EH (cell line): Measurements from ENCODE around the gene SRRM1.
"Not testable (repeated sequence)": the region's sequence is repeated elsewhere in the genome, so short reads cannot be mapped to it uniquely, and the experiment has no call there.

ENCODE experiments used
- DNase-seq: peaks from one replicate; pipeline ENCODE4 v3.0.0-alpha.2; 2015; ENCODE audit warnings: low read depth

The SRRM1 gene

DNA sequence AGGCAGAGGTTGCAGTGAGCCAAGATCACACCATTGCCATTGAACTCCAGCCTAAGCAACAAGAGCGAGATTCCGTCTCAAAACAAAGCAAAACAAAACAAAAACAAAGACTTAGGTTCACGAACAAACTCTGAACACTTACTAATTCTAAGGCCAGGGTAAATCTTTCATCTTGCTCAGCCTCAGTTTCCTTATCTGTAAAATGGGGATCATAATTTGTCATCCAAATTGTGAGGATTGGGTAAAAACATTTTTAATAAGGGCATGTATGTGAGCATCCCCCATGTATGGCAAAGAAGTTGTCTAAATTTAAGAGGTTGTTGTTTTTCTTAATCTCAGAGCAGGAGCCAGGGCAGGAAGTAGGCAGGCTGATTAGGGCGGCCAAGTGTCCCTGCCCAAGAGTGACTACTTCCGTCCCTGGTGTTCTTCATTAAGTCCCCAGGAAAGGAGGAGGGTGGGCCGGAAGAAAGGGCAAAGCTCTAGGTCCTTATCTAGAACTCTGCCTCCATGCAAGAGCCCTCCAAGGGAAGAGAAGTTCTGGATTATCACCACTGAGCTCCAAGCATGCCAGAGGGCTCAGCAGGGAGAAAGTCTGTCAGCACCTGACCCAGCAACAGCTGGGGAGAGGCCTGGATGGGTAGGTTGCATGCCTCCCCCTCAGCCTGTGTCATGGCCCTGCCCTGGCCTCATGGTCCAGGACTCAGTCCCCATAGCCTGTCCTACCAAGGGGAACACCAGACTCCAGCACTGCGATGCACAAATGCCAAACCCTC, 52.3 kb downstream of the SRRM1 start:
- peak; percentile 23 for DNase-seq

GRCh38 chr1:24696041-24696755, 53.1 kb downstream of the SRRM1 start:
- DNase-seq: no peak

- DNase-seq: no peak
Observed at GRCh38 chr1:24696756-24697330, 53.7 kb downstream of the SRRM1 start.

- not testable (repeated sequence) for DNase-seq
Observed at GRCh38 chr1:24697453-24698001, 54.4 kb downstream of the SRRM1 start.

DNA sequence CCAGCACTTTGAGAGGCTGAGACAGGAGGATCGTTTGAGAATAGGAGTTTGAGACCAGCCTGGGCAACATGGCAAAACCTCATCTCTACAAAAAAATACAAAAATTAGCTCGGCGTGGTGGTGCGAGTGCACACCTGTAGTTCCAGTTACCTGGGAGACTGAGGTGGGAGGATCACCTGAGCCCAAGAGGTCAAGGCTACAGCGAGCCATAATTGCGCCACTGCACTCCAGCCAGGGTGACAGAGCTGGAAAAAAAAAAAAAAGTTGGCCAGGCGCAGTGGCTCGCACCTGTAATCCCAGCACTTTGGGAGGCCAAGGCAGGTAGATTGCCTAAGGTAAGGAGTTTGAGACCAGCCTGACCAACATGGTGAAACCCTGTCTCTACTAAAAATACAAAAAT, 55.2 kb downstream of the SRRM1 start:
- not testable (repeated sequence) for DNase-seq

- DNase-seq: no peak
Observed at GRCh38 chr1:24699628-24700027, 56.5 kb downstream of the SRRM1 start.

- DNase-seq: peak; percentile 60
Observed at GRCh38 chr1:24702511-24703293, 59.6 kb downstream of the SRRM1 start.

GRCh38 chr1:24704411-24705259, 61.5 kb downstream of the SRRM1 start:
- peak; percentile 68 for DNase-seq

GRCh38 chr1:24705260-24706073, 62.4 kb downstream of the SRRM1 start:
- DNase-seq: peak; percentile 88

- DNase-seq: not testable (repeated sequence)
Observed at GRCh38 chr1:24706074-24706389, 62.9 kb downstream of the SRRM1 start.

DNA sequence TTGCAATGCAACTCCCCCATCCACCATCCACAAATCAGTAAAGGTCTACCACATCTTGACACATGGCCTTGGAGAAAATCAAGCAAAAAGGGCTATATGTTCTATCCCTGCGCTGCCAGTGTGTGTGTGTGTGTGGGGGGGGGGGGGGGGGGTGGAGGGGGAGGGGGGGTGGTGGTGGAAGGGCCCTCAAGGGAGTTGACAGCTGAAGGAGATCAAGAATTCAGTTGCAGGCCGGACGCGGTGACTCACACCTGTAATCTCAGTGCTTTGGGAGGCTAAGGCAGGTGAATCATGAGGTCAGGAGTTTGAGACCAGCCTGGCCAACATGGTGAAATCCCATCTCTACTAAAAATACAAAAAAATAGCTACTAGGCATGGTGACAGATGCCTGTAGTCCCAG, 64.6 kb downstream of the SRRM1 start:
- DNase-seq: peak; percentile 70

DNA sequence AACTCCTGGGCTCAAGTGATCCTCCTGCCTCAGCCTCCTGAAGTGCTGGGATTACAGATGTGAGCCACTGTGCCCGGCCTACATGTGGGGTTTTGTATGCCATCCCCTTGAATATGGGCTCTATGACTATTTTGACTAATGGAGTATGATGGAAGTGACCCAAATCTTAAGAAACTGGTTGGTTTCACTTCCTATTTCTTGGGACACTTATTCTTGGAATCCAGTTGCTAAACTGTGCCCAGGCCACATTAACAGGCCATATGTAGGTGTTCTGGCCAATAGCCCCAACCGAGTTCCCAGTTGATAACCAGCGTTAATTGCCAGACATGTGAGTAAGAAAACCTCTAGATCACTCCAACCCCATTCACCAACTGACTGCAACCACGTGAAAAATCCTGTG, 65.8 kb downstream of the SRRM1 start:
- DNase-seq: no peak

DNA sequence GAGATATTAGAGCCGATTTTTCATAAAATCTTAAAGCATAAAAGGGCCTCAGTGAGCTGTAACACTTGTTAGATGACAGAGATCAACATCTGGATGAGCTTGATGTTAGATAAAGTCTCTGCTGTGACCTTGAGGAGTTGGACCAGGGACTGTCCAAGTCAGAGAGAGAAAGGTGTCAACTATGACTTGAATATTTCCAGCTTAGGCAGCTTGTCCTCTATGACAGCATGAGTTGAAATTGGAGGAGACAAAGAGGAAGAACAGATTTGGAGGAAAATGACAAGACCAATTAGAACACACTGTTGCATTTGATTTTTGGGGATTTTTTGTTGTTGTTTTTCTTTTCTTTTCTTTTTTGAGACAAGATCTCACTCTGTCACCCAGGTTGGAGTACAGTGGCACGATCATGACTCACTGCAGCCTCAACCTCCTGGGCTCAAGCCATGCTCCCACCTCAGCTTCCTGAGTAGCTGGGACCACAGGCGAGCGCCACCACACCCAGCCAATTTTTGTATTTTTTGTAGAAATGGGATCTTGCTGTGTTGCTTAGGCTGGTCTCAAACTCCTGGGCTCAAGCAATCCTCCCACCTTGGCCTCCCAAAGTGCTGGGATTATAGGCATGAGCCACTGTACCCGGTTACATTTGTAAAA, 66.8 kb downstream of the SRRM1 start:
- DNase-seq: no peak

- DNase-seq: no peak
Observed at GRCh38 chr1:24711329-24711728, 68.2 kb downstream of the SRRM1 start.

DNA sequence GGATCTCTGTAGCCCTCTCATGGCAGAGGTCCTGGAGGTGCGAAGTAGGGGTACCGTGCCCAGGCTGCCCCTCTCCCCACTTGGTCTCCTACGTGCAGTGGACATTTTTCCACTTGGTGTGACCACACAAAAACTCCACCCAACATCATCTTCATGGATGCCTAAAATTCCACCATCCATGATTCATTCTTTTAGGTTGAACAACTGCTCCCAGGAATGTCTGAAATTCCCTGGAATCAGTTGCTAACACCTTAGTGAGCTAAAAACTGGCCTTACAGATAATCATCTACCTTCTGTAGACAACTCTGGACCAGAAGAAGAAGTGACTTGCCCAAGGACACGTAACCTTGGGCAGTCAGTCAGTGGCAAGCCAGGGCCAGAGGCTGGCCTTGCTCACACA, 70.1 kb downstream of the SRRM1 start:
- DNase-seq: peak; percentile 80

- no peak for DNase-seq
Observed at GRCh38 chr1:24713736-24714135, 70.6 kb downstream of the SRRM1 start.

DNA sequence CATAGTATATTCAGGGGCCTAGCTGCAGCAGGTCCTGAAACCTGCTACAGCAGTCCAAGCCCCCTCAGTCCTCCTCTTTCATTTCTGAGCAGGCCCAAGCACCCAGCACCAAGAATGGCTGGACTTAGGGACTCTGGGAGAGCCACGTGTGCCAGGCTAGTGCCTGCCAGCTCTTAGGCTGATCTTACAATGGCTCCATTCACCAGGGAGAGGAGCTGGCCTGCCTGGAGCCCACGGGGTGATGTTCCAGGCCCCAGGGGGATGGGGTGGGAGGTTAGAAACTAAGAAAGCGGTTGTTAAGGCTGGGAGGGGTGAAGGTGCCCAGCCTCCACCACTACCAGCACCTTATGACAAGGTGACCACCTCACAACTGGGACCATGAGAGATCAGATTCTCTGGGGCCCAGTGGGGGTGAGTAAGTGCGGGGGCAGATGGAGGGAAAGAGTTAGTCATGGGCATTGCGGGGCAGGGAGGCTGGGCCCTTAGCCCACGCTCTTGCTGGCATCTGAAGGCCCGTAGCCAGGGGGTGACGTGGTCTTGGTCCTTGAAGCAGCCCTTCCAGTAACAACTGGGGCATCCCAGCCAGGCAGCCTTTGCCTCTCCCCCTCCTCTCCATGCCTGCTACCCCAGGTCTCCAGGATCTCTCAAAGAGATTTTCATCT, 71.9 kb downstream of the SRRM1 start:
- peak; percentile 54 for DNase-seq

- DNase-seq: no peak
Observed at GRCh38 chr1:24715658-24716057, 72.6 kb downstream of the SRRM1 start.
